ENCODE measurements around the gene ST3GAL2. TPM values are rescaled to one million over a fixed set of nuclear protein-coding genes. Genes with fewer than 3 reads are reported as not detected.

Gene ST3GAL2
- total and polyA plus RNA-seq, 12 donors = 5.3 to 30.8 (median 22.6) TPM

GRCh38 chr16:70432723-70433457 lies 6.0 kb downstream of the ST3GAL2 start:
- intact Hi-C loops (cut with DNase I) = no loop called here
- H3K27me3 ChIP-seq = no peaks in the 10 kb centered on the region
- WGBS, 4 donors = 52 to 69% (median 56%) methylated on average over 10 to 12 of the region's 12 CpGs
- no peaks in the 10 kb centered on the region for H3K36me3 ChIP-seq (replicated peaks in 1 of 2)
- H3K4me1 ChIP-seq (replicated peaks in 1 of 2) = peaks cover 28 to 81% of the 10 kb centered on the region in 2 donors
- H3K4me3 ChIP-seq = no peak overlapping the region
- TF ChIP-seq CTCF (IDR thresholded peaks at IDR 0.05) (no peak), POLR2A (IDR thresholded peaks at IDR 0.05) (no peak)
- DNase-seq = peak in 1 of 7 donors; percentile 18
- H3K9me3 ChIP-seq (replicated peaks in 1 of 3) = no peaks in the 10 kb centered on the region
- peak overlapping the region in 2 of 5 donors; percentile 67 to 71 for H3K27ac ChIP-seq

GRCh38 chr16:70432356-70432722 lies 6.6 kb downstream of the ST3GAL2 start:
- Histone ChIP-seq H3K36me3 (replicated peaks in 1 of 2) (no peaks in the 10 kb centered on the region), H3K27ac (peak overlapping the region in 2 of 5 donors; percentile 67 to 71), H3K27me3 (no peaks in the 10 kb centered on the region), H3K9me3 (replicated peaks in 1 of 3) (no peaks in the 10 kb centered on the region), H3K4me3 (no peak overlapping the region), H3K4me1 (replicated peaks in 1 of 2) (peaks cover 33 to 81% of the 10 kb centered on the region in 2 donors)
- WGBS, 4 donors = 63 to 76% (median 67%) methylated on average over 3 of the region's 3 CpGs
- DNase-seq = no peak
- intact Hi-C loops (cut with DNase I) = no loop called here
- TF ChIP-seq CTCF (IDR thresholded peaks at IDR 0.05) (no peak), POLR2A (IDR thresholded peaks at IDR 0.05) (no peak)

GRCh38 chr16:70430667-70431536 lies 8.0 kb downstream of the ST3GAL2 start:
- peaks cover 34 to 80% of the 10 kb centered on the region in 2 donors for H3K4me1 ChIP-seq (replicated peaks in 1 of 2)
- intact Hi-C loops (cut with DNase I) = no loop called here
- WGBS, 4 donors = 58 to 69% (median 65%) methylated on average over 9 to 11 of the region's 11 CpGs
- peak overlapping the region in 2 of 5 donors; percentile 56 to 69 for H3K27ac ChIP-seq
- TF ChIP-seq POLR2A (IDR thresholded peaks at IDR 0.05) (no peak), CTCF (IDR thresholded peaks at IDR 0.05) (no peak)
- H3K36me3 ChIP-seq (replicated peaks in 1 of 2) = no peaks in the 10 kb centered on the region
- H3K27me3 ChIP-seq = no peaks in the 10 kb centered on the region
- no peak overlapping the region for H3K4me3 ChIP-seq
- peak in 2 of 7 donors; percentile 19 to 32 for DNase-seq
- no peaks in the 10 kb centered on the region for H3K9me3 ChIP-seq (replicated peaks in 1 of 3)

GRCh38 chr16:70429888-70430666 lies 8.8 kb downstream of the ST3GAL2 start:
- Histone ChIP-seq H3K27ac (peak overlapping the region in 2 of 5 donors; percentile 56 to 69), H3K4me1 (replicated peaks in 1 of 2) (peaks cover 34 to 80% of the 10 kb centered on the region in 2 donors), H3K9me3 (replicated peaks in 1 of 3) (no peaks in the 10 kb centered on the region), H3K4me3 (no peak overlapping the region), H3K27me3 (no peaks in the 10 kb centered on the region), H3K36me3 (replicated peaks in 1 of 2) (no peaks in the 10 kb centered on the region)
- 72 to 84% (median 78%) methylated on average over 3 to 5 of the region's 5 CpGs for WGBS, 4 donors
- no peak for DNase-seq
- intact Hi-C loops (cut with DNase I) = no loop called here
- TF ChIP-seq CTCF (IDR thresholded peaks at IDR 0.05) (no peak), POLR2A (IDR thresholded peaks at IDR 0.05) (no peak)
